Activated CD4-positive, CD25-positive, alpha-beta regulatory T cell treated with anti-CD3 and anti-CD28 coated beads, Interleukin-2, amount 50 U/mL, for 24 hours (primary cell): ENCODE data around the gene LDLRAD4.

Experiments used
- ATAC-seq, 2 donors: fragments of 150-1000 bp; cut with Tn5 transposase; one replicate each; pipeline ENCODE4 v1.10.0; 2021; ENCODE audit warnings: mild to moderate bottlenecking in 1 of 2, moderate library complexity in 1 of 2

The LDLRAD4 gene

DNA sequence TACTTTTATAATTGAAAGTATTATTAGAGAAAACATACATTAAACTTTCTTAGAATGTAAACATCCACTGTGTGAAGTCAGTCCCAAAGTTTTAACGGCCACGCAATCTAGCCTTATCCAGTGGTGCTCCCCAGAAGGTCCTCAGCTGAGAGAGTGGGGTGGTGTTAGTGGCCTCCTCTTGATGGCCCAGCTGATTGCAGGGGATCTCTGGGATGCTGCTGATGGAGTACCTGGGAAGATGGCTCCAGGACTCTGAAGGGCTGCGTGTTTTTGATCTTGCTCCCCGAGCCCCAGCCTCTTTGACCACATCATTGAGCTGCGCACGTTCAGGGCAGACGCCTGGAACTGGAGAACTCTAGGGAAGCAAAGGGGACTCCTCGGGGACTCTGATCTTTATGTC, 326.4 kb downstream of the LDLRAD4 start:
- ATAC-seq = no peak

DNA sequence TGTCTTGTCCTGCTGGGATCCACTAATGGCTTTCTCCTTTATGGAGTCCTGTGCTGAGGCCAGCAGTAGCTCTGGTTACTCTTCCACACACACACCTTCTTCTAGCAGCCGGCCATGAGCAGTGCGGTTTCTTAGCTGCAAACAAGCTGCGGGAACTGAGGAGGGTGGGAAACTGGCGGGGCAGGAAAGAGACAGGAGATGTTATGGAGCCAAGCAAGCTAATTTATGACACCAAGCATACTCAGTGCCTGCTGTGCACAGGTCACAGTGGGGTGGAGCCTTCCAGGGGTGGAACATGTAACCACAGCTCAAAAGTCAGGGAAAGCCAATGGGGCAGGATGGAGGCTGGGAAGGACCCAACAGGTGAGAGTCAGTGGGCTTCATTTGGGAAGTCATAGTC, 327.0 kb downstream of the LDLRAD4 start:
- no peak for ATAC-seq

DNA sequence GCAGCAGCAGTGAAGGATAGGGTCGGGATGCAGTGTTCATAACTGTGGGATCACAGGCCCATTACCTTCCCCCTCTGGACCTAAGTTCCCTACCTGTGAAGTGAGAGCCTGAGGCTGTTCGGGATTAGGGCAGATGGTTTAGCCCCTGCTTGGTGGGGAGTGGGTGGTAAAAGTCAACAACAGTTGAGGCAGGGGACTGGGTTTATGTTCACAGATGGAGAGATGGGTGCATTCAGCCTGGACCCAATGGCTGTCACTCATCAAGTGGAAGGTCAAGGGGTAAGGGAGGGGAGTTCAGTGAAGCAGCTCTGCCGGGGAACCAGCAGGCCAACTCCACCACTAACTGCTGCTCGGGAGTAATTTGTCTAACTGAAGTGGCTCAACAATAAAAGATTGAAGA, 327.4 kb downstream of the LDLRAD4 start:
- ATAC-seq = no peak

DNA sequence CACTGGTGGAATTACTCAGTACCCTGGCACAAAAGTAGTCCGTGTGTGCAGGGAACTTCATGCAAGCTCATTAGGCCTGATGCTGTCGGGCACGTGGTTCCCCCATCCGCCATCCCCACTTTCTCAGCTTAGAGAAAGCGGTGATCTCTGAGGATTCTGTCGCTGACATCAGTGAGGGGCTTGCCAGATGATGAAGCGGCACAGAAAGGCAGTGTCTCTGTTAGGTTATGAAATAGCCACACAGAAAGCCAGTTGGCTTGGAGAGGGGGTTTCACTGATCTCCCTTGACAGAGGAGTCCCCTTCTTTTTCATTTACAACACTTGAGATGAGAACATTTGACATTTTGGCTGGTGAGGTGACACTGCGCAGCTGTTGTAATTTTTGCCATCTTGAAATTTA, 328.1 kb downstream of the LDLRAD4 start:
- ATAC-seq = no peak

DNA sequence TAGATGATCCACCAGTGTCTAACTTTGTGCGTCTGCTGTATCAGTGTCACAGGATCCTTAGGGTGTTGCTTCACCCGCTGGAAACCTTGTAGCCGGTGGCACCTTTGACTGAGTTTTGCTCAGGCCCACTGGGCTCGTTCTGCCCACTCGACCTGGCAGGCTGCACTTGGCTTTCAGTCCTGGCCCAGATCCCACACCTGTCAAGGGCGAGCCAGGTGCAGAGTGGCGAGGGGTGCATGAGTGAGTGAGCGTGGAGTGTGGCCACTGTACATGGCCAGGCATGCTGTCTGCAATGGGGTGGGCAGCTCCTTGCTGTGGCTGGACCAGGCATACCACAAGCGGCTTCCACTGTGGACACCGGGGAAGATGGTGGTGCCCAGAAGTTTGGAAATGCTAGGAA, 328.8 kb downstream of the LDLRAD4 start:
- no peak for ATAC-seq

DNA sequence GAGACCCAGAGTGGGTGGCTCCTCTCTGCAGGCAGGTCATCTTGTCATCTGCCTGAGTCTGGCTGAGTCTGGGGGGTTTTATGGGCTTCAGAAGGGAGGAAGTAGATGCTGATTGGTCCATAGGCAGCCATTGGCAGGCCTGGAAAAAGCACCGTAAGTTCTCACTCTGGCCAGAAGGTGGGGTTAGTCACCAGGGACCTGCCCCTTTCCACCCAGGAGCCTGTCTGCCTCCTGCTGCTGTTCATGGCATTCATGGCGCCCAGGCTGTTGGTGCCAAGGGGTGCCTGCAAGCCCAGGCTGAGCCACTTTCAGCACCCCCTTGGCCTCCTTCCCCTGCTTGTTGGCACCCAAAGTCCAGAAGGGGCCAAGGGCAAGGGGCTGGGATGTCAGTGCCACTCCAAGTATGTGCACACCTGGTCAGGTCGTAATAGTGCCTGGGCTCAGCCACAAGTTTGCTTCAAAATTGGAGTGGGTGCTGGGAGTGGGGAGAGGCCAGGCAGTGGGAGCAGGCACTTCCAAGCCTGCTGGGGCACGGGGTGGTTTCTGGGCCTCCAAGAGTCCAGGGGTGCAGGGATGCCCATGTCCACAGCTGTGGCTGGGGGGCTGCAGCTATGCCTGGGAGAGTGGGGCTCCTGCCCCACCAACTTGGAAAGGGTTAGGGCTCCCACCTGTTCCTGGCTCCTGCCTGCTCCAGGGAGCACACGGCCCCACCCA, 329.7 kb downstream of the LDLRAD4 start:
- no peak for ATAC-seq

DNA sequence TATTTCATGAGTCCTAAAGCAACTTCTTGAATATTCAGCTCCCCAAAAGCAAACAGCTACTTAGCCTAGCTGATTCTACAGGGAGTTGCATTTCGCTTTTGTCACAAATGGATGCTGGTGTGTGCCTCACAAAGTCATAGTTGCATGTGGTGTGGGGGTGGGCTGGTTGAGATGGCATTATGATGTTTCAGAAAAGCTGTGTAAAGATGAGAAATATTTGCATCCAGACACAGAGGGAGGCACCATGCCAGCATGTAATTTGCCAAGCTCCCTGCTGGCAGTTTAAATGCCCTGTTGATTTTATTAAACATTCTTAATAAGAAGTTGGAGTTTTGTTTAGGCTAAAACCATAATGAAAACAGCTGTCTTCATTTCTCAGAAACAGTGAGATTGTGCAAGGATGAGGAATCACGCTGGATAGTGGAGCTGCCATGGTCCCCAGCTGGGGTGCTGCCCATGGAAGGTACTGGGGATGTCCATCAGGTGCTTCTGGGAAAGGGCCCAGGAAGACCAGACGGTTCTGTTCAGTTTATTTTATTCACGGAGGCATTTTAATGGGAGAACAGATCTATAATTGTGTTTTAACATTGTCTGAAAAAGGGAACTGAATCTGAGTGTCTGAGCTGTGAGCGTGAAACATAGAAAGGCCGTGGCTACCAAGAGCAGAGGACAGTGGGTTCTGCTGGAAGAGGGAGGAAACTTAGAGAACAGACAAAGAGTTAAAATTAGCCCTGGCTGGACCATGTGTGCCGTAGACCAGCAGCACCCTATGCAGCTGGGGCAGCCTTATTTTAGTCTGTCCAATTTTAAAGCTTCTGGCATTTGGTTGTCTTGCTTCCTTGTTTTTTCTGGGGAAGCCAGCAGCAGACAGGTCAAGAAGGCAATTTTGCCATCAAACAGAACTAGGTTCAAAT, 330.7 kb downstream of the LDLRAD4 start:
- ATAC-seq = no peak

DNA sequence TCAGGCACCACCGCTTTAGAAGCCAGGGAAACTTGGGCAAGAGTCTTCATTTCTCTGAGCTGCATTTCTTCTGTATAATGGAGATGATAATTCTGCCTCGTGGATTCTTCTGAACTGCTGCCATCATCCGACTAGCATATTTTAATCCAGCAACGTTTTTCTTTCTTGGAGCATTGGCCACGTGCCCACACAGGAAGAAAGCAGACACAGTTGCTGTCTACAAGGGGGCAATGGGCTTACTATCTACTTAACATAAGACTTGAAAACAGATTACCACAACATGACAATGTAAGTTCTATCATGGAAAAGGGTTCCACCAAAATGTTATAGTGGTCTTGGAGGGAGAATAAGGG, 331.3 kb downstream of the LDLRAD4 start:
- no peak for ATAC-seq

DNA sequence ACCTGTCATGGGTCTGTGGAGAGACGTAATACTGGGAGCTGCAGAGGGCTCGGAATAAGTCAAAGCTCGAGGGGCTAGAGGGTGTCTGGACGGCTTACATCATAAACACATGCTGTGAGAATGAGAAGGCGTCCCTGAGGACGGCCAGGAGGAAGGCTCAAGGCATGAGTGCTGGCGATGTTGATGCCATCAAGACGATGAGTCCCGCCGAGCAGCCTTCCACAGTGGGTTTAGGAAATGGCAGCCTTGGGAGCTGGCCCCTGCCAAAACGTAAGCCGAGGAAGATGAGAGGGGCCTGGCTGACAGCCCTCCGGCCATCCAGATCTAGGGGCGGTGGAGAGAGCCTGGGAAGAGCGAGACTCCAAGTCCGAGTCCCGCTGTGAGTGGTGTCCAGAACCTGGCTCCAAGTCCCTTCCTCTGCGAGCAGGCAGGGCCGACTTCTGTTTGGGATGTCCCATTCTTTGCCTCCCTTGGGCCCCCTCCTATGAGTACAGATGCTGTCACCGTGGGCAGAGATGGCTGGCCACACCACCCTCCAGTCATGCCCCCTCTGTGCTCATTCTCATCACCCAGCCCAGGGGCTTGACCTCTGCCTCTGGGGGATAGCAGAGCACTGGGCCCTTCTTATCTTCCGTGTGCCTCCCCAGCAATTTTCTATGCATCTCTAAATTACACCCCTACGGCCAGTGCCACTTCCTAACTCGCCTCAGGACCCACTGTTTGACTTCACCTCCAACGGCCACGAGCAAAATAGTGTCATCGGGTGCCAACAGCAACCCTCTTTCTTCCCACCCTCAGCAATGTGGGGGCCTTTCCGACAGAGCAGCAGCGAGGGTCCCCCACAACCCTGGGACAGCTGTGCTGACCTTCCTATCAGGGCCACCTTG, 332.1 kb downstream of the LDLRAD4 start:
- no peak for ATAC-seq

DNA sequence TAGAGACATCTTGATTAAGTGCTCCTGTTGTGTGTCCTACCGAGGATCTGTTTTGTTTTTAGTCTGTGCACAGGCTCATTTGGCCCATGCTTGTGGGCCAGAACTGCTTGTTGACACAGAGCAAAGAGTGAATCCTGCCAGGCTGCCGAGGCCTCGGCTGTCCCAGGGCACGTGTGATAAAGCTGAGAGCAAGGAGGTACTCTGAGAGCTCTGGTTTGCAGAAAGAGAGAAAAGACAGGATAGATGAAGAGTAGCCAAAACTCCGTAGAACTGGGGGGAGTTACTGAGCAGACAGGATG, 332.7 kb downstream of the LDLRAD4 start:
- no peak for ATAC-seq

DNA sequence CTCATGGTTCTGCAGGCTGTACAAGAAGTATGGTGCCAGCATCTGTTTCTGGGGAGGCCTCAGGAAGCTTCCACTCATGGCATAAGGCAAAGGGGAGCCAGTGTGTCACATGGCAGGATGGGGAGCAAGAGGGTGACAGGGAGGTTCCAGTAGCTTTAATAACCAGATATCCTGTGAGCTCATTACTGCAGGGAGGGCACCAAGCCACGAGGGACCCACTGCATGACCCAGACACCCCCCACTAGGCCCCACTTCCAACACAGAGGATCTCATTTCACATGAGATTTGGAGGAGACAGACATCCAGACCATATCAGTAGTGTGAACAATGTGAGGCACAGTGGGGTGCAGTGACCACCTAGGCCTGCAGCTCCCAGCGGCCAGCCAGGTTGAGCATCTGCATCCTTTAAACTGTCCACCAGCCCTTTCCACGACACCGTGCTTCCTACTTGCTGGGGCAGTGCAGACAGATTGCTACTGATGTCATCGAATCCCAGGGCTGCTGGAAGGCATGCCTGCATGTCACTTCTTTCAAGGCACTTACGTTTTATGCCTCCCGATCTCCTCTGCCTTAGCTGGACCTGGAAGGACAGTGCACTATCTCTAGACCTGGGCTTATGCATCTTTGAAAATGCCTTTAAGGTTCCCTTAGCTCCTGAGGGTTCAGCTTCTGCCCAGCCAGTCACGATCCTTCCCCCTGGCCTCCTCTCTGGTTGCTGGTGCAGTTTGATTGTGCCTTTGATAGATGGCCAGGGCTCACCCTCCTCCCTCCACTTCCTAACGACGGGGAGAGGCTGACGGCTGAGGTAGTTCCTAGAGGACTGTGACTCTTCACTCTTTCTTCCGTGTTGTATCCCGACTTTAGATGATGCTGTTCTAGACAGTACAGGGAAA, 333.5 kb downstream of the LDLRAD4 start:
- ATAC-seq = no peak

DNA sequence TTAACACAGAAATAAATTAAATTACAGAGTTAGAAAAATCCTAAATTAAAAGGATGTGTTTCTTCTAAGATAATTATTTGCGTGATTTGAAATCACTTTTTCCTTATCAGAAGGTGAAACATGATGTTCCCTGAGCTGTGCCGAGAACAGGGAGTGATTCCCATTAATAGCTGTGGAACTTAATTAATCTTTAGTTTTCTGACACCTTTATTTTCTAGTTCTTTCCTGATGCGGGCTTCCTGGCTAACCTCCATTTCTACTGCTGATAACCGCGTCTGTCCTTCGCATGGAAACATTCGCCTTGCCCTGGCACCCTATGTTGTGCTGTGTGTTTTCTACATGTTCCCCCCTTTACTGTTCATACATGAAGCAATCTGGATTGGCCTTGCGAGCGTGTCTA, 334.9 kb downstream of the LDLRAD4 start:
- no peak for ATAC-seq

DNA sequence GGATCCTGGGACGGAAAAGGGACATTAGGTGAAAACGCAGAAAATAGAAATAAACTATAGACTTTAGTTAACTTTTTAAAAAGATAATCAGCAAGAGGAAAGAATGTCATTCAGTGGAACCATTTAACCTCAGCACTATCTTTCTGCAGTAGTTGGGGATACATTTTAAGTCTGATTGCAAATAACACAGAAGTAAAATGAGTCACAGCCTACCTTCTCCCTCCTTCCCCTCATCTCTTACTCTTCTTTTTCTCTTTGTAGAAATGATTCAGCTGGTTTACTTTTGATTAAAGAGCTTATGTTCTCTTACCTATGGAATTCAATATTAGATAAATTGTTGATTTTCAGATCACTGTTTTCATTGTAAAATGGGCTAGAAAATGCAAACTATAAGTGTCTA, 336.6 kb downstream of the LDLRAD4 start:
- ATAC-seq = no peak

DNA sequence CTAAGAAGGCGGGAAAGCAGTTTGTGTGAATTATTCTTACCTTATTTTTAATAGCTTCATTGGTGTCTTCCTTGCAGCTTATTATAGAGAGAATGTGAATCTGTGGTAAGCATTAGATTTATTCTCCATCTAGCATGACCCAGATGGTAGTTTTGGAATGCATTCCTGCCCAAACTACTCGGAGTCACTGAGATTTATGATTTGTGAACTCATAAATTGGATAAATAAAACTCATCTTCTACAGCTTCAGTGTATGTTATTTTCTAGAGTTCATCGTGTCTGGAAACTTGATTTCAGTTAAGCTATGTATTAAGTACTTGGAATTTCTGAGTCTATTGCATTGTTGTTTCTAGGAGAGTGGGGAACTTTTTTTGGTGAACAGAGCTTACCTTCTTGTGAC, 337.3 kb downstream of the LDLRAD4 start:
- no peak for ATAC-seq

DNA sequence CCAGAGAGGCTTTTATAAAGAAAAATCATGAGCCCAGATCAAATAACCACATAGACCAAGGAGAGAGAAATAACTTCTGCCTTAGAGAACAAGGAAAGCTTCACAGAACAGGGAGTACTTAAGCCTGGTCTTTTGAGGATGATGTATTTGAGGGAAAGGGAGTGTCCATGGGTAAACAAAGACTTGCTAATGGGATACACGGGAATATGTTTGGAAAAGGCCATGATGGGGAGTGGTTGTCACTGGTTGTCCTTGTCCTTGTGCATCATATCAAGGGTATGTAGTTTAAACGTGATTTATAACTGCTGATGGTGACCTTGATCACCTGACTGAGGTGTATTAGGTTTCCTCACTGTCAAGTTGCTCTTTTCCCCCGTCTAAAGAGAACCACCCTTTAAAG, 337.9 kb downstream of the LDLRAD4 start:
- no peak for ATAC-seq

DNA sequence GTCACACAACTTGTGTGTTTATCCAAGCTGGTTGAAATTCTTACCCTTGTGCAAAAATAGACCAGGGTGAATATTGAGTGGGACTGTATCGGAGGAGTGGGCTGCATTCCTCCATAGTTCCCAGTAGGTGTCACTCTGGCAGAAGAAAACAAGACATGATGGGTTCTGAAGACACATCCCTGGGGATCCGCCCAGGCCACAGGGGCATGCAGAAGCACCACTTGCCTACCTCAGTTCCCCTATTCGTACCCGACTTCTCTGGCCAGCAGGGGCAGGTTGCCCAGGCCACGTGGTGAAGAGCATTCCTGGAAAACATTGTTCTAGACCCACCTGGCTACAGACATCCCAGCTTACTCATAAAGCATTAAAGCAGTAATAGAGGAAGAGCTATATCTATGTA, 339.6 kb downstream of the LDLRAD4 start:
- peak in 1 of 2 donors; percentile 14 for ATAC-seq

DNA sequence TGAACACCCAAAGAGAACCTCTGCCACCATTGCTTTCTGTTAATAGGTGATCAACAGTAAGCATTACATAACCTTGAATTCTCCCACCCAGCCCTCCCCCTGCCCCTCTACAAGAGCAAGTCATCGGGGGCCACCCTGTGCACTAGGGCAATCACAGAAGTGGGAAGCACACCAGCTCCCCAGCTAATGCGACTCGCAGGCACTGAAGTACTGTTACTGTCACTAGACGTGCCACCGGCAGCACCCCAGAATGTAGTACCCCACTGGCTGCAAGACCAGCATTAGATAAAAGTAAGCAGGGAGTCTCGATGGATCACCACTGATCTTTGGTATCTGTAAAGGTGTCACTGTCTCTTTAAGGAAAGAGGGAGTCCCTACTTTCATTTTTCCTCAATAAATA, 340.2 kb downstream of the LDLRAD4 start:
- no peak for ATAC-seq

DNA sequence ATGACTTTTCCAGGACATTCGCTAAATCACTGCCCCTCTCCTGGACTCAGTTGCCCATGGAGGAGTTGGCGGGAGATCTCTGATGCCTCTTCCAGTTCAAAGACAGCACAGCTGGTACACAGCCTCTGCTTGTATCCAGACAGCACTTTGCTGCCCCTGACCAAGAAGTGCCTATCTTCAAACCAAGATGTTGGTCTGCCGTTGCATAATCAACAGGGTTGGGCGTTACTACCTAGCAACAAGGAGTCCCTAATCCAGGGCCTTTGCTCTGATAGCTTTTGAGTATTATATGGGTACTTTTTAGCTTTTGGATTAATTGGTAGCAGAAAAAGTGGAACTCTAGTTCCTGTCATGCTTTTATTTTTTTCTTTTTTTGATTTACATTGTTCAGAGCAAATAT, 341.2 kb downstream of the LDLRAD4 start:
- no peak for ATAC-seq

DNA sequence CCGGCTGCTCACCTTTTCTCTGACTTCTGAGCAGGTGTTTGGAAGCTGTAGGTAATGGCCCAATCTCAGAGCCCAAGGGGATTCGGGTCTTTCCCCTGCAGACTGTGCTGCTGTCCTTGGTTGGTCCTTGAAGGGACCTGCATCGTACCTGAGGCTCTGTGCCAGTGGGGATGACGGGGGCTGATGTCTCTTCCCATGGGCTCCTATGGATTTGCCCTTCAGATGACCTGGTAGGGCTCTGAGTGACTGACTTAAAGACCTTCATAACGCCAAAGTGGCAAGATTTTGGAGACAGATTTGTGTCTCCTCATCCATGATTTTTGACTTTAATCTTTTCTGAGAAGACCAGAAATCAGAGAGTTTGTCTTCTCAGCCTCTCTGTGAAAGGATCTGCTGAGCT, 341.7 kb downstream of the LDLRAD4 start:
- ATAC-seq = no peak

DNA sequence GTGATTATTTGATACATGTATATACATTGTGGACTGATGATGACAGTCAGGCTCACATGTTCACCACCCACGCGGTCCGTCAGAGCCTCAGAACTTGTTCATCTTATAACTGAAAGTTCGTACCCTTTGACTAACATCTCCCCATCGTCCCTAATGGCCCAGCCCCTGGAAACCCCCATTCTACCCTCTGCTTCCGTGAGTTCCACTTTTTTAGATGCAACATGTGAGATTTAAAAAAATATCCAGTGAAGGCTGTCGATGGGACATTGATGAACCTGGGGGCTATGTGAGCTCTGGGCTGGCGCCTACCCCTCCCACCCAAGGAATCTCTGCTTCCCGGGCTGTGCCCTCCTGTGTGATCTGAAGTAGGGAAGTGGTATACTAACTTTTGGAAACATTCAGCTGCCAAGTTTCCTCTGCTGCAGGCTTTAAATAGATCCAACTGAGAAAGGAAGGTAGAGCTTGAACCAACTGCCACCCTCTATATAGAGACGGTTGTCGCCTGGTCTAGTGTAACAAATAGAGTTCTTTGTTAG, 344.0 kb downstream of the LDLRAD4 start:
- ATAC-seq = peak; percentile 91 to 92

DNA sequence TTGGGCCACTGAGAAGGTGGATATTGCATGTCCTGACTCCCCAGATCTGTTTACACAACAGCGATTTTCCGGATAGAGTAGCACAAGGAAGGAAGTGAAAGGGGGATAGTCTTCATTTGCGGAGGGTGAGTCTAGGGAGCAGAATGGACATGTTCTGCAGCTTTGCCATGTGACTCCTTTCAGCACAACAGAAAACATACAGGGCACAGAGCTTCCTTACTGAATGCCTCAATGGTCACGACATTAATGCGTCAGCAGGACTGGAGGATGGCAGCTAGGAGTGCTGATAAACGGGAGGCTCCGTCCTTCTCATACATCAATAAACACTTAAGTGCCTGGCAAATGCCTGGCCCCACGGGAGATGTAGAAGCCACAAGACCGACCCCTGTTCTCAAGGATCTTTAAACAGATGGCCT, 344.8 kb downstream of the LDLRAD4 start:
- no peak for ATAC-seq

DNA sequence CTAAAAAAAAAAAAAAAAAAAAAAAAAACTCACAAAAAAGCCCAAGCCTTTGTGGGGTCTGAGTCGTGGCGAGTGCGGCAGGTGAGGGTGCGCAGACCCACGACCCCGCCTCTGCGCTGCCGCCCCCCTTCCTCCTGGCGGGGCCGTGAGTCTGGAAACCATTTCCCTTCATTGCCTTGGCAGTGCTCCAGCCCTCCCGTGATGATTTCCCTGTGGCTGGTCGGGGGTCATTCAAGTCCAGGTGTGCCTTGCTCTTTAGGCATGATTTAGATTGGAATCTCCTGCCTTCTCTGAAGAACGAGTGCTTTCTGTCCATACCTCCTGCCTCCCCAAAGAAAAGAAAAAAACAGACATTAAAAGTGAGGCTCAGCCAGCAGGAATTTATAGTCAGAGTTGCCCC, 346.0 kb downstream of the LDLRAD4 start:
- ATAC-seq = no peak
